ENCODE results near the gene WWOX.

DNA sequence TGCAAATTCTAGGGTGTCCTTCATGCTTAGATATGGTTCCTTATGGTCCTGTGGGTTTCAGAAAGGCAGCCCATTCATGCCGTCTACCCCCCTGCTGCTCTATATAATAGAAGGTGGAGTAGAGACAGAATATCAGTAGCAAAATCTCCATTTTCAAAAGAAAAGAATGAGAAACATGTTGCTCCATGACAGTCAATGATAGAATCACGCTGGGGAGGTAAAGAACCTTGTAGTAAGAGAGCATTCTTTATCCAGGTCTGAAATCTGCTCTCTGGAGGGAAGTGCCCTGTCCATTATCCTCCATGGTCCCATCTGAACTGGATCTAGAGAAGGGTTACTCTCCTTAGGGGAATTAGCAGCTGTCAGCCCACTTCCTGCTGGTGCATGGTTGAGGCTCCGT lies 272.8 kb downstream of the WWOX start:
- no peak for TF ChIP-seq CTCF (IDR thresholded peaks at IDR 0.05; ENCODE audit: extremely low read depth in 1 of 2, insufficient read depth in 1 of 2, low read depth in 1 of 2, low read length in 2 of 2)
- TF ChIP-seq, protein P1, sequence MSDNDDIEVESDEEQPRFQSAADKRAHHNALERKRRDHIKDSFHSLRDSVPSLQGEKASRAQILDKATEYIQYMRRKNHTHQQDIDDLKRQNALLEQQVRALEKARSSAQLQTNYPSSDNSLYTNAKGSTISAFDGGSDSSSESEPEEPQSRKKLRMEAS (IDR thresholded peaks at IDR 0.05; ENCODE audit: insufficient read depth, insufficient read length): no peak
- no peak for TF ChIP-seq POLR2A (IDR thresholded peaks at IDR 0.05; ENCODE audit: low read depth, low read length)
- no peak for TF ChIP-seq POLR2AphosphoS5 (IDR thresholded peaks at IDR 0.05; ENCODE audit: insufficient read depth, low read depth, low read length)
- TF ChIP-seq FOS (IDR thresholded peaks at IDR 0.05; ENCODE audit: borderline replicate concordance, insufficient read depth, low read length): no peak
- TF ChIP-seq GATA2 (IDR thresholded peaks at IDR 0.05; ENCODE audit: insufficient read depth, insufficient read length, low read depth, low read length): no peak
- no peak for TF ChIP-seq EZH2 (IDR thresholded peaks at IDR 0.05; ENCODE audit: borderline replicate concordance, low read depth, low read length, severe bottlenecking)
